Measurements from ENCODE around the gene SMYD3. TPM values are rescaled to one million over a fixed set of nuclear protein-coding genes. Genes with fewer than 3 reads are reported as not detected.

The SMYD3 gene
- total RNA-seq, 1 donor from 2014 or later = 80.8 TPM

DNA sequence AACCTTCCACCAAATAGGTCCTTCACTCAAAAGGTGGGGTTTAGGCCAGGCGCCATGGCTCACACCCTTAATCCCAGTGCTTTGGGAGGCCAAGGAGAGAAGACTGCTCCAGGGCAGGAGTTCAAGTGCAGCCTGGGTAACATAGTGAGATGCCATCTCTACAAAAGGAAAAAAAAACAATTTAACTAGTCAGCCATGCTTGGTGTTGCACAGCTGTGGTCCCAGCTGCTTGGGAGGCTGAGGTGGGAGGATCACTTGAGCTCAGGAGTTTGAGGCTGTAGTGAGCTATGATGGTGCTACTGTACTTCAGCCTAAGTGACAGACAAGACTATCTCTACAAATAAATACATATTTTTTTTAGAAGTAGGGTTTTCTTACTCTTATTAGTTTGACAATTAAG lies 734.8 kb downstream of the SMYD3 start:
- no peaks in the 10 kb centered on the region for H3K27me3 Mint-ChIP-seq (ENCODE audit: low read depth, unreplicated experiment)
- Histone ChIP-seq H3K9me3 (ENCODE audit: insufficient read depth, low read depth, low read length) (no peaks in the 10 kb centered on the region), H3K4me3 (ENCODE audit: insufficient read depth, low read depth, low read length) (no peak overlapping the region), H2AFZ (ENCODE audit: low read depth, low read length) (no peak overlapping the region), H3K79me2 (ENCODE audit: insufficient read depth, low read length) (no peaks in the 10 kb centered on the region), H3K27me3 (ENCODE audit: insufficient read depth, low read length) (no peaks in the 10 kb centered on the region), H3K27ac (ENCODE audit: low read depth, low read length) (peak overlapping the region; percentile 60), H3K9ac (ENCODE audit: low read length) (no peak overlapping the region), H3K4me1 (ENCODE audit: insufficient read depth, low read length) (peaks cover 21% of the 10 kb centered on the region), H3K4me2 (ENCODE audit: low read length) (peak overlapping the region; percentile 51), H3K36me3 (ENCODE audit: insufficient read depth, low read length) (no peaks in the 10 kb centered on the region), H4K20me1 (ENCODE audit: insufficient read depth, low read length) (no peaks in the 10 kb centered on the region)
- no peak overlapping the region for H3K27ac Mint-ChIP-seq (ENCODE audit: unreplicated experiment)
- TF ChIP-seq EZH2 (IDR thresholded peaks at IDR 0.05; ENCODE audit: insufficient read depth, low read length) = no peak
- TF ChIP-seq, protein P1, sequence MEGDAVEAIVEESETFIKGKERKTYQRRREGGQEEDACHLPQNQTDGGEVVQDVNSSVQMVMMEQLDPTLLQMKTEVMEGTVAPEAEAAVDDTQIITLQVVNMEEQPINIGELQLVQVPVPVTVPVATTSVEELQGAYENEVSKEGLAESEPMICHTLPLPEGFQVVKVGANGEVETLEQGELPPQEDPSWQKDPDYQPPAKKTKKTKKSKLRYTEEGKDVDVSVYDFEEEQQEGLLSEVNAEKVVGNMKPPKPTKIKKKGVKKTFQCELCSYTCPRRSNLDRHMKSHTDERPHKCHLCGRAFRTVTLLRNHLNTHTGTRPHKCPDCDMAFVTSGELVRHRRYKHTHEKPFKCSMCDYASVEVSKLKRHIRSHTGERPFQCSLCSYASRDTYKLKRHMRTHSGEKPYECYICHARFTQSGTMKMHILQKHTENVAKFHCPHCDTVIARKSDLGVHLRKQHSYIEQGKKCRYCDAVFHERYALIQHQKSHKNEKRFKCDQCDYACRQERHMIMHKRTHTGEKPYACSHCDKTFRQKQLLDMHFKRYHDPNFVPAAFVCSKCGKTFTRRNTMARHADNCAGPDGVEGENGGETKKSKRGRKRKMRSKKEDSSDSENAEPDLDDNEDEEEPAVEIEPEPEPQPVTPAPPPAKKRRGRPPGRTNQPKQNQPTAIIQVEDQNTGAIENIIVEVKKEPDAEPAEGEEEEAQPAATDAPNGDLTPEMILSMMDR (IDR thresholded peaks at IDR 0.05; ENCODE audit: insufficient read depth, low read depth, low read length) = no peak
- peaks cover 9% of the 10 kb centered on the region for H3K36me3 Mint-ChIP-seq (ENCODE audit: low read depth, unreplicated experiment)
- DNase-seq (ENCODE audit: low read depth) (no peak), FAIRE-seq (no peak)
- peaks cover 16% of the 10 kb centered on the region for H3K4me1 Mint-ChIP-seq (ENCODE audit: low read depth, unreplicated experiment)
- H3K9me3 Mint-ChIP-seq (ENCODE audit: unreplicated experiment) = no peaks in the 10 kb centered on the region
- no peak overlapping the region for H3K4me3 Mint-ChIP-seq (ENCODE audit: unreplicated experiment)

DNA sequence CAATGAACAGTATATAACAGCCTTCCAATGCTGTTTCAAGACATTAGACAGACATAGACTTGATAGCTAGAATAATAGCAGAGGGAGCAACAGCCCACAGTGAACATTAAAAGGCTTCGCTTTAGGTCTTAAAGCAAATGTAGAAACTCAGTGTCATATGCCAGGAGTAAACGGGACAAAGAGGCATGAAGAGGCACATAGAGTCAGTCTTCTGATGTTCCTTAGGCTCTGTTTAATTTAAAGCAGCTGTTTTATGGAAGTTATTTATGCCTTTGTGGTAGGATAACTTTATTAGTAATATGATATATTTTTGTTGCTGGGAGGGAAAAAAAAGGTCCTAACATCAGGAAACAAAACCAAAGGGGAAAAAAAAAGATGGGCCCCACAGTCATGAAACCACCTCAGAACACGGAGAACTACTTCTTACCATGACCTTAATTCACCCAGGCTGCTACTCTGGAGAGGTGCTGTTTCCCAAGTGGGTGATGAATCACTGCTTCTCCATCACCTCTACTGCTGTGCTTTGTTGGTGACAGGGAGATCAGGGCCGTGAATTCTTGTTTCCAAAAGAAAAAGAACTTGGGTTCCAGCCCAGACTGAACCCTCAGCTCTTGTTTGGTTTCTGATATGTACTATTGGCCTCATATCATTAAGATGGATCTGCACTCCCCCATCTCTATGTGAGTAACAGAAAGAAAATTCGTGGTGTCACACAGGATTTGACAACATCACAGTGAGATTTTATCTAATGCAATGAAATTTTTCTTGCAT lies 735.4 kb downstream of the SMYD3 start:
- Histone ChIP-seq H3K4me2 (ENCODE audit: low read length) (peak overlapping the region; percentile 51), H3K79me2 (ENCODE audit: insufficient read depth, low read length) (no peaks in the 10 kb centered on the region), H4K20me1 (ENCODE audit: insufficient read depth, low read length) (no peaks in the 10 kb centered on the region), H3K27me3 (ENCODE audit: insufficient read depth, low read length) (no peaks in the 10 kb centered on the region), H3K9me3 (ENCODE audit: insufficient read depth, low read depth, low read length) (no peaks in the 10 kb centered on the region), H3K9ac (ENCODE audit: low read length) (peak overlapping the region; percentile 9), H3K36me3 (ENCODE audit: insufficient read depth, low read length) (no peaks in the 10 kb centered on the region), H2AFZ (ENCODE audit: low read depth, low read length) (no peak overlapping the region), H3K27ac (ENCODE audit: low read depth, low read length) (peak overlapping the region; percentile 60), H3K4me1 (ENCODE audit: insufficient read depth, low read length) (peaks cover 21% of the 10 kb centered on the region), H3K4me3 (ENCODE audit: insufficient read depth, low read depth, low read length) (no peak overlapping the region)
- H3K4me3 Mint-ChIP-seq (ENCODE audit: unreplicated experiment) = no peak overlapping the region
- peaks cover 12% of the 10 kb centered on the region for H3K36me3 Mint-ChIP-seq (ENCODE audit: low read depth, unreplicated experiment)
- peak; percentile 99 for DNase-seq (ENCODE audit: low read depth)
- peak overlapping the region; percentile 63 for H3K27ac Mint-ChIP-seq (ENCODE audit: unreplicated experiment)
- no peaks in the 10 kb centered on the region for H3K27me3 Mint-ChIP-seq (ENCODE audit: low read depth, unreplicated experiment)
- H3K4me1 Mint-ChIP-seq (ENCODE audit: low read depth, unreplicated experiment) = peaks cover 16% of the 10 kb centered on the region
- FAIRE-seq = peak; percentile 96
- no peaks in the 10 kb centered on the region for H3K9me3 Mint-ChIP-seq (ENCODE audit: unreplicated experiment)
- no peak for TF ChIP-seq EZH2 (IDR thresholded peaks at IDR 0.05; ENCODE audit: insufficient read depth, low read length)
- TF ChIP-seq, protein P1 (IDR thresholded peaks at IDR 0.05; ENCODE audit: insufficient read depth, low read depth, low read length) = no peak

DNA sequence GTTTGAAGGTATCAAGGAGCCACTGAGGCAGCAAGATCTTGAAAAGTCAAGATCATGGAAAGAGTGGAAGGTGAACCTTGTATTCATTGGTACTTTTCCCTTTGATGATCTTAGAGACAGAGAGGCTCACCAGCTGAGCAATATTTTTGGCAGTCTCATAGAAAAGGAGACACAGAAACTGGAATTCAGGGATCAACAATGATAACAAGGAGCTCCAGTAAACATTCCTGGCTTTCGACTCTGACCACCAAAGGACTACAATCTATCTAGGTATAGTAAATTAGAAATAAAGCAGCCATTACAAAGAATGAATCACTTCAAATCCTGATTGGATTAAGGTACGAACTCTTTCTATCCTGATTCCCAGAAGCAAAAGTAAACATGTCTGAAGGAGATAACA lies 736.9 kb downstream of the SMYD3 start:
- no peaks in the 10 kb centered on the region for H3K27me3 ChIP-seq (ENCODE audit: insufficient read depth, low read length)
- H3K4me3 Mint-ChIP-seq (ENCODE audit: unreplicated experiment) = no peak overlapping the region
- no peaks in the 10 kb centered on the region for H4K20me1 ChIP-seq (ENCODE audit: insufficient read depth, low read length)
- H3K4me3 ChIP-seq (ENCODE audit: insufficient read depth, low read depth, low read length) = no peak overlapping the region
- H3K9me3 Mint-ChIP-seq (ENCODE audit: unreplicated experiment) = no peaks in the 10 kb centered on the region
- no peaks in the 10 kb centered on the region for H3K79me2 ChIP-seq (ENCODE audit: insufficient read depth, low read length)
- TF ChIP-seq, protein P1 (IDR thresholded peaks at IDR 0.05; ENCODE audit: insufficient read depth, low read depth, low read length) = no peak
- no peak for TF ChIP-seq EZH2 (IDR thresholded peaks at IDR 0.05; ENCODE audit: insufficient read depth, low read length)
- H3K4me1 ChIP-seq (ENCODE audit: insufficient read depth, low read length) = peaks cover 28% of the 10 kb centered on the region
- DNase-seq (ENCODE audit: low read depth) (peak; percentile 74), FAIRE-seq (peak; percentile 63)
- no peaks in the 10 kb centered on the region for H3K9me3 ChIP-seq (ENCODE audit: insufficient read depth, low read depth, low read length)
- H3K27ac Mint-ChIP-seq (ENCODE audit: unreplicated experiment) = no peak overlapping the region
- peak overlapping the region; percentile 12 for H3K27ac ChIP-seq (ENCODE audit: low read depth, low read length)
- H2AFZ ChIP-seq (ENCODE audit: low read depth, low read length) = no peak overlapping the region
- no peak overlapping the region for H3K9ac ChIP-seq (ENCODE audit: low read length)
- H3K4me2 ChIP-seq (ENCODE audit: low read length) = peak overlapping the region; percentile 5
- H3K36me3 ChIP-seq (ENCODE audit: insufficient read depth, low read length) = no peaks in the 10 kb centered on the region
- peaks cover 16% of the 10 kb centered on the region for H3K36me3 Mint-ChIP-seq (ENCODE audit: low read depth, unreplicated experiment)
- H3K4me1 Mint-ChIP-seq (ENCODE audit: low read depth, unreplicated experiment) = peaks cover 23% of the 10 kb centered on the region
- no peaks in the 10 kb centered on the region for H3K27me3 Mint-ChIP-seq (ENCODE audit: low read depth, unreplicated experiment)

Data from astrocyte (in vitro differentiated cells and primary cell).